ENCODE measurements around the gene TMEM134.

DNA sequence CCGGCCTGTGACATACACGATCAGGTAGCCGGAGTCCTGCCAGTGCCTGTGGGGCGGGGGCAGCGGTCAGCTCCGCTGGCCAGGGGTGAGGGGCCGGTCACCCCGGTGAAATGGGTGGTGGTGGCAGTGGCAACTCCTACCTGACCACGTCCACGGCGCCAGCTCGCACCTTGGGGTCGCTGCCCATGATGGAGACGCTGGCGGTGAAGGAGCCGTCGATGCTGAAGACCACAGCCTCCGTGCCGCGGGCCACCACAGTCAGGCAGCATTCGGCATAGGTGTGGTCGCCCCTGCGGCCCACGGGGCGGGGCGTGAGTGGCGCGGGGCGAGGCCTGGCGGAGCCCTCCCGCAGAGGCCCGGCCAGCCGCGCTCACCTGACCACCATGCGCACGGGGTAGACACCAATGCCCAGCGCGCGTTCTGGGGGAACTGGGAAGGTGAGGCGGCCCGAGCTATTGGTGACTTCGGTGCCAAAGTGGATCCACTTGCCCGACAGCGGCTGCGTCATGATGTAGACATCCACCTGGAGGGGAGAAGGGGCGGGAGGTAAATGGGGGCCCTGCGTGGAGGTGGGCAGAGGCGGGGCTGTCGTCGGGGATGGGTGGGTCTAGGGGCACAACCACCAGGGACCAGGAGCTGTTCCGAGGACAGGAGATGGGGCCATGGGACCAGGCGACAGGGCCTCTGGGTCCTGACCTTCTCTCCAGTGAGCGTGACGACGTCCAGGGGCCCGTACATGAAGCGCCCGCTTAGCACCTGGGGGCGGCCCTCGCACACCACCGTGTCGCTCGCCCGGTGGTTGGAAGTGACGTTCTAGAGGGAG lies 24.7 kb upstream of the TMEM134 start:
- TF ChIP-seq, protein P1, sequence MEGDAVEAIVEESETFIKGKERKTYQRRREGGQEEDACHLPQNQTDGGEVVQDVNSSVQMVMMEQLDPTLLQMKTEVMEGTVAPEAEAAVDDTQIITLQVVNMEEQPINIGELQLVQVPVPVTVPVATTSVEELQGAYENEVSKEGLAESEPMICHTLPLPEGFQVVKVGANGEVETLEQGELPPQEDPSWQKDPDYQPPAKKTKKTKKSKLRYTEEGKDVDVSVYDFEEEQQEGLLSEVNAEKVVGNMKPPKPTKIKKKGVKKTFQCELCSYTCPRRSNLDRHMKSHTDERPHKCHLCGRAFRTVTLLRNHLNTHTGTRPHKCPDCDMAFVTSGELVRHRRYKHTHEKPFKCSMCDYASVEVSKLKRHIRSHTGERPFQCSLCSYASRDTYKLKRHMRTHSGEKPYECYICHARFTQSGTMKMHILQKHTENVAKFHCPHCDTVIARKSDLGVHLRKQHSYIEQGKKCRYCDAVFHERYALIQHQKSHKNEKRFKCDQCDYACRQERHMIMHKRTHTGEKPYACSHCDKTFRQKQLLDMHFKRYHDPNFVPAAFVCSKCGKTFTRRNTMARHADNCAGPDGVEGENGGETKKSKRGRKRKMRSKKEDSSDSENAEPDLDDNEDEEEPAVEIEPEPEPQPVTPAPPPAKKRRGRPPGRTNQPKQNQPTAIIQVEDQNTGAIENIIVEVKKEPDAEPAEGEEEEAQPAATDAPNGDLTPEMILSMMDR (conservative IDR thresholded peaks at IDR 0.05; ENCODE audit: low read depth, low read length): no peak
- no peak for TF ChIP-seq EZH2 (IDR thresholded peaks at IDR 0.05; ENCODE audit: borderline replicate concordance, low read depth, low read length, poor library complexity, severe bottlenecking)

Data from A673 (cell line).